CD4-positive, CD25-positive, alpha-beta regulatory T cell (primary cell): ENCODE measurements around the gene TPSG1. TPM values are rescaled to one million over a fixed set of nuclear protein-coding genes. Genes with fewer than 3 reads are reported as not detected.
"Not testable (repeated sequence)": the region's sequence is repeated elsewhere in the genome, so short reads cannot be mapped to it uniquely, and the experiment has no call there.

Experiments used
- ATAC-seq, 2 donors: fragments of 150-1000 bp; cut with Tn5 transposase; one replicate each; pipeline ENCODE4 v1.10.0; 2021; ENCODE audit warnings: low read depth in 2 of 2, moderate number of reproducible peaks in 2 of 2, moderate library complexity in 1 of 2
- DNase-seq, 3 donors: peaks; one replicate each; pipeline versions ENCODE4 v3.0.0 to v3.0.0-alpha.2; 2012 to 2022; ENCODE audit warnings: mixed read lengths in 1 of 3
- H3K27ac ChIP-seq: one replicate; pipeline ENCODE4 v1.7.0; 2013; ENCODE audit warnings: mild to moderate bottlenecking, low read length; ENCODE audit not compliant: insufficient read depth, poor library complexity, severe bottlenecking
- H3K27me3 ChIP-seq: one replicate; pipeline ENCODE4 v1.7.0; 2013; ENCODE audit warnings: low read length; ENCODE audit not compliant: control insufficient read depth, insufficient read depth
- H3K36me3 ChIP-seq: one replicate; pipeline ENCODE4 v1.7.0; 2013; ENCODE audit warnings: mild to moderate bottlenecking, low read length, moderate library complexity; ENCODE audit not compliant: control insufficient read depth, insufficient read depth
- H3K4me1 ChIP-seq: 2 replicates; pipeline ENCODE4 v1.7.0; 2013; ENCODE audit warnings: mild to moderate bottlenecking, low read length; ENCODE audit not compliant: insufficient read depth, control insufficient read depth, poor library complexity, severe bottlenecking
- H3K4me3 ChIP-seq: one replicate; pipeline ENCODE4 v1.7.0; 2013; ENCODE audit warnings: low read depth, mild to moderate bottlenecking, low read length, moderate library complexity
- H3K9me3 ChIP-seq, 2 experiments: 1 replicate in 1 of 2; 2 replicates in 1 of 2; pipeline ENCODE4 v1.7.0; 2013; ENCODE audit warnings: low read length in 2 of 2, mild to moderate bottlenecking in 1 of 2, moderate library complexity in 1 of 2; ENCODE audit not compliant: control insufficient read depth in 2 of 2
- H3K27ac Mint-ChIP-seq, 3 donors: one replicate each; pipeline ENCODE4 v1.8.0; 2020 to 2022; ENCODE audit warnings: mild to moderate bottlenecking in 3 of 3, mixed read lengths in 3 of 3, moderate library complexity in 2 of 3
- H3K27me3 Mint-ChIP-seq: one replicate; pipeline ENCODE4 v1.8.0; 2022; ENCODE audit warnings: mild to moderate bottlenecking, mixed read lengths
- H3K36me3 Mint-ChIP-seq: one replicate; pipeline ENCODE4 v1.8.0; 2020; ENCODE audit warnings: mixed read lengths
- H3K4me1 Mint-ChIP-seq, 4 donors: one replicate each; pipeline ENCODE4 v1.8.0; 2020 to 2022; ENCODE audit warnings: mixed read lengths in 4 of 4, mild to moderate bottlenecking in 1 of 4
- H3K4me3 Mint-ChIP-seq, 4 donors: one replicate each; pipeline ENCODE4 v1.8.0; 2020 to 2022; ENCODE audit warnings: mild to moderate bottlenecking in 4 of 4, mixed read lengths in 4 of 4, moderate library complexity in 3 of 4
- H3K9me3 Mint-ChIP-seq, 7 donors: one replicate each; pipeline ENCODE4 v1.8.0; 2020 to 2022; ENCODE audit warnings: mixed read lengths in 7 of 7, mild to moderate bottlenecking in 3 of 7, moderate library complexity in 2 of 7
- polyA plus RNA-seq, 4 donors: library from polyadenylated mRNA; unstranded; fragments of 300-500 nt; fragmentation: Illumina TruSeq; gene quantifications; one replicate each; pipeline ENCODE4 v1.2.3, GENCODE V29; 2021
- total RNA-seq: library from RNA; stranded (reverse); gene quantifications from one replicate; pipeline ENCODE4 v1.2.3, GENCODE V29; 2022

TPSG1 gene
- total RNA-seq (not detected), polyA plus RNA-seq (not detected)

- Mint-ChIP-seq H3K27ac (no peak within 1 kb of the TSS), H3K9me3 (no peaks in the 10 kb centered on the region), H3K4me1 (no peaks in the 10 kb centered on the region), H3K27me3 (no peaks in the 10 kb centered on the region), H3K4me3 (no peak within 1 kb of the TSS), H3K36me3 (no peaks in the 10 kb centered on the region)
- no peak for ATAC-seq
- no peaks in the 10 kb centered on the region for H3K36me3 ChIP-seq
- H3K4me3 ChIP-seq: no peak within 1 kb of the TSS
- H3K9me3 ChIP-seq: no peaks in the 10 kb centered on the region
- no peaks in the 10 kb centered on the region for H3K4me1 ChIP-seq
- no peak for DNase-seq
- H3K27me3 ChIP-seq: no peaks in the 10 kb centered on the region
- H3K27ac ChIP-seq: no peak within 1 kb of the TSS
Measured at GRCh38 chr16:1225051-1225451, at the start of gene TPSG1. TPSG1 (minus strand) TSS chr16:1225268; CDS start chr16:1225252, 16 bp downstream.

- Mint-ChIP-seq H3K27me3 (peaks cover 14% of the 10 kb centered on the region), H3K9me3 (peaks cover 0 to 1% (median 0%) of the 10 kb centered on the region in 7 donors), H3K27ac (no peak overlapping the region), H3K4me3 (no peak overlapping the region), H3K4me1 (peaks cover 0 to 2% (median 0%) of the 10 kb centered on the region in 4 donors), H3K36me3 (no peaks in the 10 kb centered on the region)
- no peak overlapping the region for H3K4me3 ChIP-seq
- H3K36me3 ChIP-seq: no peaks in the 10 kb centered on the region
- DNase-seq (no peak), ATAC-seq (no peak)
- H3K4me1 ChIP-seq: no peaks in the 10 kb centered on the region
- no peaks in the 10 kb centered on the region for H3K27me3 ChIP-seq
- H3K27ac ChIP-seq: no peak overlapping the region
- no peaks in the 10 kb centered on the region for H3K9me3 ChIP-seq
Measured at GRCh38 chr16:1274767-1275166, 49.7 kb upstream of the TPSG1 start.

DNA sequence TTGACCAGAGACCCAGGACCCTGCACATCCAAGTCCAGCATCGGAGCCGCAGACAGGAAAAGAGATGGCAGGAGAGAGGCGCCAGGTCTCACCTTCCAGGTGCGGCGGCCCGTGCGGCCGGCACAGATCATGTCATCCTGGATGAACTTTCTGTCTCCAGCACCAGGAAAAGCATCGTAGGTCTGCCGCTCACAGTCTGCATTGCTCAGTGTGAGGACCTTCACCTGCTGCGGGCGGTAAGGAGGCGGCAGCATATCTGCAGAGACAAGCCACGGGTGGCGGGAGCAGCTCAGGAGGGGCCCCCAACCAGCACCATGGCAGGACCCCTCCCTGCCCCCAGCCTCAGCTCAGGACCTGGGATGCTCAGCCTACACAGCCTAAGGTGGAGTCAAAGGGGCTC lies 48.7 kb upstream of the TPSG1 start:
- Histone ChIP-seq H3K4me3 (no peak overlapping the region), H3K4me1 (no peaks in the 10 kb centered on the region), H3K36me3 (no peaks in the 10 kb centered on the region), H3K27me3 (no peaks in the 10 kb centered on the region), H3K9me3 (no peaks in the 10 kb centered on the region), H3K27ac (no peak overlapping the region)
- DNase-seq (no peak), ATAC-seq (no peak)
- Mint-ChIP-seq H3K27ac (no peak overlapping the region), H3K9me3 (peaks cover 0 to 1% (median 0%) of the 10 kb centered on the region in 7 donors), H3K36me3 (no peaks in the 10 kb centered on the region), H3K4me1 (peaks cover 0 to 2% (median 0%) of the 10 kb centered on the region in 4 donors), H3K27me3 (peaks cover 13% of the 10 kb centered on the region), H3K4me3 (no peak overlapping the region)

DNA sequence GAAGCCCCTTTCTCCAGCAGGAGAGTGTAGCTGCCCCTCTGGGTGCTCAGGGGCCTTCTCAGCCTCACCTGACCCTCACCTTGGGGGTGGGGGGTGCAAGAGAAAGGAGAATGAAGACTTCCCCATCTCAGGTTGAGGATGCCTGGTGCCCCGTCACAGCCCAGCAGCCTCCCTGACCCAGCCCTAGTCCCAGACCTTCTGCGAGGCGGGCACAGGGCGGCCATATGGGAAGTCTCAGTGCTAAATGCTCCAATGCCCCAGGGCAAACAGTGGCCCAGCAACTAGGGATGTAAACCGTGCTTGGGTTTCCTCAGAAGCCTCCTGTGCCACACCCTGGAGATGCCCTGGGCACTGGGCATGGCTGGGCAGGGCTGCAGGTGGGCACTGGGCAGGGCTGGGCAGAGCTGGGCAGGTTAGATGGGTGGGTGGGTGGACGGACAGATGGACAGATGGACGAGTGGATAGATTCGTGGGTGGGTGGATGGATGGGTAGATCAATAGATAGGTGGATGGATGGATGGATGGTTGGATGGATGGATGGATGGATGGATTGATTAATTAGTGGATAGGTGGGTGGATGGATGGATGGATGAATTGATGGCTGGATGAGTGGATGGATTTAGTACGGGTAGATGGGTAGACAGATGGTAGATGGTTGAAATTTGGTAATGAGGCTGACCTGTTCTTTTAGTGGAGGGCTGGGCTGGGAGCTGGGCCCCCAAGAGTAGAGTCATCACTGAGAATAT lies 47.6 kb upstream of the TPSG1 start:
- H3K27ac Mint-ChIP-seq: no peak overlapping the region
- H3K27ac ChIP-seq: no peak overlapping the region
- DNase-seq (no peak), ATAC-seq (no peak)
- no peaks in the 10 kb centered on the region for H3K4me1 ChIP-seq
- no peaks in the 10 kb centered on the region for H3K27me3 ChIP-seq
- peaks cover 6% of the 10 kb centered on the region for H3K27me3 Mint-ChIP-seq
- peaks cover 0 to 2% (median 0%) of the 10 kb centered on the region in 4 donors for H3K4me1 Mint-ChIP-seq
- H3K9me3 Mint-ChIP-seq: no peaks in the 10 kb centered on the region
- H3K4me3 Mint-ChIP-seq: no peak overlapping the region
- no peaks in the 10 kb centered on the region for H3K36me3 Mint-ChIP-seq
- no peak overlapping the region for H3K4me3 ChIP-seq
- no peaks in the 10 kb centered on the region for H3K36me3 ChIP-seq
- no peaks in the 10 kb centered on the region for H3K9me3 ChIP-seq

DNA sequence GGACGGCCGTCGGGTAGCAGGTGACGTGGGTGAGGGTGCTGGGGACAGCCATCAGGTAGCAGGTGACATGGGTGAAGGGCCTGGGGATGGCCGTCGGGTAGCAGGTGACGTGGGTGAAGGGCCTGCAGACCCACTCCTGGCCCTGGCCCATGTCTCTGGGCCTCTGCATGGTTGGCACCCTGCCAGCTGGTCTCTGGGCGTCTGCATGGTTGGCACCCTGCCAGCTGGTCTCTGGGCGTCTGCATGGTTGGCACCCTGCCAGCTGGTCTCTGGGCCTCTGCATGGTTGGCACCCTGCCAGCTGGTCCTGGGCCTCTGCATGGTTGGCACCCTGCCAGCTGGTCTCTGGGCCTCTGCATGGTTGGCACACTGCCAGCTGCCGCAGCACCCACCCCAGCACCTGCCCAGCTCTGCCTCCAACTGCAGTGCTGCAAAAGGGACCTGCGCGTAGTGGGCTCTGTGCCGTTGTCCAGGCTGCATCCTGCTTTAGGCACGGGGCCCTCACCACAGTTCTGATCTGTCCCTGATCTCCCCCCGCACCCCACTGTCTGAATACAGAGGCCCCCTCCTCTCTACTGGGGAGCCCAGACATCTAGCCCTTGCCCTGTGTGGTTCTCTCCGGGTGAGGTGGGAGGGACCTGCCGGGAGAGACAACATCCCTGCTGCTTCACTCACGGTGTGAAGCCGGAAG lies 46.8 kb upstream of the TPSG1 start:
- H3K27me3 ChIP-seq, H3K36me3 ChIP-seq, DNase-seq, H3K36me3 Mint-ChIP-seq, H3K27me3 Mint-ChIP-seq, H3K4me1 ChIP-seq, H3K27ac ChIP-seq, H3K4me3 ChIP-seq, H3K4me3 Mint-ChIP-seq, H3K4me1 Mint-ChIP-seq, H3K9me3 Mint-ChIP-seq, ATAC-seq, H3K9me3 ChIP-seq, H3K27ac Mint-ChIP-seq: not testable (repeated sequence)

- H3K27ac Mint-ChIP-seq: no peak overlapping the region
Measured at GRCh38 chr16:1271380-1271723, 46.3 kb upstream of the TPSG1 start.

GRCh38 chr16:1269418-1269817 lies 44.4 kb upstream of the TPSG1 start:
- H3K4me3 Mint-ChIP-seq, H3K27me3 Mint-ChIP-seq, H3K9me3 ChIP-seq, H3K36me3 ChIP-seq, H3K4me1 Mint-ChIP-seq, H3K27me3 ChIP-seq, H3K9me3 Mint-ChIP-seq, H3K27ac Mint-ChIP-seq, ATAC-seq, H3K36me3 Mint-ChIP-seq, H3K4me1 ChIP-seq, H3K27ac ChIP-seq, DNase-seq, H3K4me3 ChIP-seq: not testable (repeated sequence)

More at GRCh38 chr16:1271380-1271723, 46.3 kb upstream of the TPSG1 start:
- Mint-ChIP-seq H3K4me3 (no peak overlapping the region), H3K27me3 (peaks cover 4% of the 10 kb centered on the region), H3K4me1 (peaks cover 0 to 2% (median 0%) of the 10 kb centered on the region in 4 donors), H3K9me3 (no peaks in the 10 kb centered on the region), H3K36me3 (no peaks in the 10 kb centered on the region)
- H3K27me3 ChIP-seq: no peaks in the 10 kb centered on the region
- H3K27ac ChIP-seq: no peak overlapping the region
- no peaks in the 10 kb centered on the region for H3K36me3 ChIP-seq
- no peaks in the 10 kb centered on the region for H3K4me1 ChIP-seq
- DNase-seq: no peak
- no peaks in the 10 kb centered on the region for H3K9me3 ChIP-seq
- no peak overlapping the region for H3K4me3 ChIP-seq
- ATAC-seq: no peak

DNA sequence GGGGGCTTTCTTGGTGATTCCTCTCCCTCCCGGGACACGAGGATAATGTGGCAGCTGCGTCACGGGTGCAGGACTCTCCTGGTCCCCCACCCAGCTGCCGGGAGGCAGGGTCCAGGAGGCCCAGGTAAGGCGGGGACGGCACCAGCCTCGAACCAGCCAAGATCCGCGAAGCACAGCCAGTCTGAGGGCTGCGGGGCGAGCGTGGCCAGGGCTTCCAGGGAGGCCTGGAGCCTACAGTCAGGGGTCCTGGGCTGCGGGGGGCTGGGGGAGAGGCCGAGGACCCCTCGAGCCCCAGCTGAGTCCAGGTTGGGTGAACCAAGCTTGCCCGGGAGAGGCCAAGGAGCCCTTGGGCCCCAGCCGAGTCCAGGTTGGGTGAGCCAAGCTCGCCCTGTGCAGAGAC lies 40.8 kb upstream of the TPSG1 start:
- Mint-ChIP-seq H3K4me3 (no peak overlapping the region), H3K9me3 (peaks cover 0 to 3% (median 0%) of the 10 kb centered on the region in 7 donors), H3K36me3 (no peaks in the 10 kb centered on the region), H3K27ac (no peak overlapping the region), H3K27me3 (peaks cover 5% of the 10 kb centered on the region), H3K4me1 (no peaks in the 10 kb centered on the region)
- no peaks in the 10 kb centered on the region for H3K27me3 ChIP-seq
- no peaks in the 10 kb centered on the region for H3K36me3 ChIP-seq
- H3K4me3 ChIP-seq: no peak overlapping the region
- DNase-seq (no peak), ATAC-seq (no peak)
- no peaks in the 10 kb centered on the region for H3K9me3 ChIP-seq
- no peaks in the 10 kb centered on the region for H3K4me1 ChIP-seq
- no peak overlapping the region for H3K27ac ChIP-seq
